Thymus (tissue), 11 donors: ENCODE results near the gene FAM13A. TPM values are rescaled to one million over a fixed set of nuclear protein-coding genes. Genes with fewer than 3 reads are reported as not detected.

Source experiments
- DNase-seq, 9 donors: peaks; one replicate each; pipeline ENCODE4 v3.0.0-alpha.2; 2013; ENCODE audit warnings: low spot score in 9 of 9, low read depth in 6 of 9, missing footprints in 1 of 9
- H3K27ac ChIP-seq, 2 donors: one replicate each; pipeline ENCODE4 v1.5.1; 2013; ENCODE audit warnings: control low read depth in 1 of 2, low read depth in 1 of 2, low read length in 1 of 2, mild to moderate bottlenecking in 1 of 2, moderate library complexity in 1 of 2
- H3K27me3 ChIP-seq, 2 donors: one replicate each; pipeline ENCODE4 v1.5.1; 2013; ENCODE audit warnings: low read length in 1 of 2; ENCODE audit not compliant: control insufficient read depth in 2 of 2, insufficient read depth in 1 of 2
- H3K36me3 ChIP-seq, 2 donors: one replicate each; pipeline ENCODE4 v1.5.1; 2013; ENCODE audit warnings: low read length in 1 of 2, mild to moderate bottlenecking in 1 of 2, moderate library complexity in 1 of 2; ENCODE audit not compliant: control insufficient read depth in 2 of 2, insufficient read depth in 2 of 2
- H3K4me1 ChIP-seq, 2 donors: one replicate each; pipeline ENCODE4 v1.5.1; 2013; ENCODE audit warnings: low read length in 2 of 2; ENCODE audit not compliant: control insufficient read depth in 2 of 2, insufficient read depth in 2 of 2
- H3K4me3 ChIP-seq, 2 donors: one replicate each; pipeline ENCODE4 v1.5.1; 2013; ENCODE audit warnings: low read length in 2 of 2, control low read depth in 1 of 2, mild to moderate bottlenecking in 1 of 2
- H3K9me3 ChIP-seq, 2 donors: one replicate each; pipeline ENCODE4 v1.5.1; 2013; ENCODE audit warnings: low read length in 1 of 2, mild to moderate bottlenecking in 1 of 2; ENCODE audit not compliant: control insufficient read depth in 2 of 2, insufficient read depth in 1 of 2
- WGBS: extraction: QIAGEN DNeasy Blood & Tissue Kit; methylation state at CpG from one replicate; pipeline ENCODE4 v1.1.7; 2013; 5-methylcytosine and 5-hydroxymethylcytosine counted together
- polyA plus RNA-seq: library from polyadenylated mRNA; stranded (reverse); fragments of 200-250 nt; gene quantifications from one replicate; pipeline ENCODE4 v1.2.3, GENCODE V29; 2013
- total RNA-seq: library from RNA; stranded (reverse); fragments of 120-200 nt; gene quantifications from one replicate; pipeline ENCODE4 v1.2.4, GENCODE V29; 2013
- donor health status: healthy.

FAM13A gene
- total and polyA plus RNA-seq, 2 donors, result 9.0 to 9.3 TPM

- WGBS, result 99% methylated on average over 2 of the region's 2 CpGs
Measured at GRCh38 chr4:89049853-89050252, 7.1 kb downstream of the FAM13A start.

GRCh38 chr4:89048906-89049601, 7.9 kb downstream of the FAM13A start:
- 97% methylated on average over 4 of the region's 4 CpGs for WGBS

More at GRCh38 chr4:89049853-89050252, 7.1 kb downstream of the FAM13A start:
- Histone ChIP-seq H3K27me3 (no peaks in the 10 kb centered on the region), H3K4me1 (no peaks in the 10 kb centered on the region), H3K9me3 (no peaks in the 10 kb centered on the region), H3K27ac (no peak overlapping the region), H3K36me3 (no peaks in the 10 kb centered on the region), H3K4me3 (no peak overlapping the region)
- no peak for DNase-seq

DNA sequence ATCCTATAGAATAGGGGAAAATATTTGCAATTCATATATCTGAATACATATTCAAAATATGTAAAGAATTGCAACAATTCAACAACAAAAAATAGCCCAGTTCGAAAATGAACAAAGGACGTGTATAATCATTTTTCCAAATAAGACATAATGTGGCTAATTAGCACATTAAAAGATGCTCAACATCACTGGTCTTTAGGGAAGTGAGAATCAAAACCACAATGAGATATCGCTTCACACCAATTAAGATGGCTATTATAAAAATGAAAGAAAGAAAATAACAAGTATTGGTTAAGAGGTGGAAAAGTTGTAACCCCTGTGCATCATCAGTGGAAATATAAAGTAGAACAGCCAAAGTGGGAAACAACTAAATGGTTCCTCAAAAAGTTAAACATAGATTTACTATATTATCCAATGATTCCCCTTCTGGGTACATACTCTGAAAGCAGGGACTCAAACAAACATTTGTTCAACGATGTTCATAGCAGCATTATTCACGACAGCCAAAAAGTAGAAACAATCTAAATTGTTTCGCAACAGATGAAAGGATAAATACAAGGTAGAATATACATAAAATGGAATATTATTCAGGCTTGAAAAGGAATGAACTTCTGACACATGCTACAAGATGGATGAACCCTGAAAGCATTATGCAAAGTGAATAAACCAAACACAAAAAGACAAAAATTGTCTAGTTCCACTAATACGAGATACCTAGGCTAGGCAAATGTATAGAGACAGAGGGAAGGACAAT, 12.7 kb downstream of the FAM13A start:
- no peaks in the 10 kb centered on the region for H3K36me3 ChIP-seq
- no peak for DNase-seq
- no peaks in the 10 kb centered on the region for H3K27me3 ChIP-seq
- no peaks in the 10 kb centered on the region for H3K4me1 ChIP-seq
- H3K9me3 ChIP-seq, result no peaks in the 10 kb centered on the region
- no peak overlapping the region for H3K27ac ChIP-seq
- 98% methylated on average over 7 of the region's 7 CpGs for WGBS
- H3K4me3 ChIP-seq, result no peak overlapping the region

More at GRCh38 chr4:89048906-89049601, 7.9 kb downstream of the FAM13A start:
- DNase-seq, result no peak
- Histone ChIP-seq H3K4me3 (no peak overlapping the region), H3K27me3 (no peaks in the 10 kb centered on the region), H3K27ac (no peak overlapping the region), H3K36me3 (no peaks in the 10 kb centered on the region), H3K4me1 (no peaks in the 10 kb centered on the region), H3K9me3 (no peaks in the 10 kb centered on the region)

DNA sequence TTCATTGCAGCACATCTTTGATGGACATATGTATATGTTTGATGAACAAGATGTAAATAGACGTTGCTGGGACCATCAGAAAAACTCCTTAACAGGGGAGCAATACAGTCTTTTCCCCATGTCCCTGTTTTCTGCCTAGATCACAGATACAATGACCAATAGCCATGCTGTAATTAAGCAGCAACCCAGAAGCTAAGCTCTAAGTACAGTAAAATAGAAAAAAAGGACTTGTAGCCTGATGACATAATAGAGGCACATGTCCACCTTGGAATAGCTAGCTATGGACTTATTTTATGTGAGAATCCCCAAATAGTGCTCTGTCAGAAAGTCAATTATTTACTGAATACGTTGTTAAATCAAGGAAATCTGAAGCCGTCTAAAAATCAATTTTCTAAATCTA, 14.9 kb downstream of the FAM13A start:
- whole genome bisulfite sequencing, result 95% methylated on average over 3 of the region's 3 CpGs
- Histone ChIP-seq H3K4me1 (no peaks in the 10 kb centered on the region), H3K4me3 (no peak overlapping the region), H3K36me3 (no peaks in the 10 kb centered on the region), H3K27ac (no peak overlapping the region), H3K27me3 (no peaks in the 10 kb centered on the region), H3K9me3 (peaks cover 0 to 1% of the 10 kb centered on the region in 2 donors)
- no peak for DNase-seq

- Histone ChIP-seq H3K27ac (no peak overlapping the region), H3K27me3 (no peaks in the 10 kb centered on the region)
Measured at GRCh38 chr4:89039730-89040338, 17.2 kb downstream of the FAM13A start.

DNA sequence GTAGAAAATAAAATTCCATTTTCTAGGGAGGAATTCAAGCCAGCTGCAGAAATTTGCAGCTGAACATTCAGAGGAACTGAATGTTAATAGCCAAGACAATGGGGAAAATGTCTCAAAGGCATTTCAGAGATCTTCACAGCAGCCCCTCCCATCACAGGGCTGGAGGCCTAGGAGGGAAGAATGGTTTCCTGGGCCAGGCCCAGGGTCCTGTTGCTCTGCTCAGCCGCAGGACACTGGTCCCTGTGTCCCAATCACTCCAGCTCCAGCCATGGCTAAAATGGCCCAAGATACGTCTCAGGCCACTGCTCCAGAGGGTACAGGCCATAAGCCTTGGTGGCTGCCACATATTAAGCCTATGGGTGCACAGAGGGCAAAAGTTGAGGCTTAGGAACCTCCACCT, 20.4 kb downstream of the FAM13A start:
- WGBS, result 94% methylated on average over 2 of the region's 2 CpGs
- no peaks in the 10 kb centered on the region for H3K36me3 ChIP-seq
- H3K9me3 ChIP-seq, result peaks cover 0 to 8% of the 10 kb centered on the region in 2 donors
- DNase-seq, result no peak
- H3K4me3 ChIP-seq, result no peak overlapping the region
- H3K27me3 ChIP-seq, result no peaks in the 10 kb centered on the region
- no peaks in the 10 kb centered on the region for H3K4me1 ChIP-seq
- no peak overlapping the region for H3K27ac ChIP-seq

More at GRCh38 chr4:89039730-89040338, 17.2 kb downstream of the FAM13A start:
- H3K9me3 ChIP-seq, result peaks cover 0 to 8% of the 10 kb centered on the region in 2 donors
- DNase-seq, result no peak
- 72% methylated on average over 4 of the region's 4 CpGs for WGBS
- H3K4me1 ChIP-seq, result no peaks in the 10 kb centered on the region
- H3K36me3 ChIP-seq, result no peaks in the 10 kb centered on the region
- no peak overlapping the region for H3K4me3 ChIP-seq

- H3K9me3 ChIP-seq, result no peaks in the 10 kb centered on the region
- no peaks in the 10 kb centered on the region for H3K4me1 ChIP-seq
- no peaks in the 10 kb centered on the region for H3K27me3 ChIP-seq
- DNase-seq, result no peak
- no peaks in the 10 kb centered on the region for H3K36me3 ChIP-seq
- H3K27ac ChIP-seq, result no peak overlapping the region
- no peak overlapping the region for H3K4me3 ChIP-seq
Measured at GRCh38 chr4:89031272-89031671, 25.7 kb downstream of the FAM13A start.

DNA sequence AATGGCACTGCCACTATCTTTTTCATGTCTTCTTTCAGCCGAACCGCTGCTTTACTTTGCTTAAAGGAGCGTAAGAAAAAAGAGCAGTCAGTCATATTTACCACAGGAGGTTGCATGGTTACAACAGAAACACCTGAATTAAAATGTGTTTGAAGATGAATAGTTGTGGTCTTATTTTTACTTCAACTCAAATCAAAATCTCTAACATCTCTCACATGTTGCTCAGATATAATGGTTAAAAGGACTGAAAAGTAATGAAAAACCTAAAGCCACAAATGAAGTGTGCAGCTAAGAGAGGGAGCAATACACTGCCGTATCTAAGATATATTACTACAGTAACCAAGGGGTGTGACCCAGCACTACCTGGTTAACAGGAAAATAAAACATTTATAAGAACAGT, 27.4 kb downstream of the FAM13A start:
- Histone ChIP-seq H3K9me3 (no peaks in the 10 kb centered on the region), H3K27me3 (no peaks in the 10 kb centered on the region), H3K4me3 (no peak overlapping the region), H3K27ac (no peak overlapping the region), H3K4me1 (no peaks in the 10 kb centered on the region), H3K36me3 (no peaks in the 10 kb centered on the region)
- peak in 2 of 9 donors; percentile 8 to 53 for DNase-seq
- WGBS, result 19% methylated on average over 4 of the region's 4 CpGs

DNA sequence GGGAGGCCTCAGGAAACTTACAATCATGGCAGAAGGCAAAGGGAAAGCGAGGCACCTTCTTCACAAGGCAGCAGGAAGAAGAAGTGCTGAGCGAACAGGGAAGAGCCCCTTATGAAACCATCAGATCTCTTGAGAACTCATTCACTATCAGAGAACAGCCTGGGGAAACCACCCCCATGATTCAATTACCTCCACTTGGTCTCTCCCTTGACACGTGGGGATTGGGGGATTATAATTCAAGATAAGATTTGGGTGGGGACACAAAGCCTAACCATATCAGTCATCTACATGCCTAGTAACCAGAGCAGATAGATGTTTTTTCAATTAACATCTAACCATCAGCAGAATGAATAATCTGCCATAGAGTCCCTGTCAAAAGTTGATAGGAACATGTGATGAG, 30.4 kb downstream of the FAM13A start:
- no peaks in the 10 kb centered on the region for H3K36me3 ChIP-seq
- no peaks in the 10 kb centered on the region for H3K27me3 ChIP-seq
- H3K27ac ChIP-seq, result no peak overlapping the region
- no peak for DNase-seq
- 96% methylated on average over 3 of the region's 3 CpGs for WGBS
- no peak overlapping the region for H3K4me3 ChIP-seq
- no peaks in the 10 kb centered on the region for H3K9me3 ChIP-seq
- H3K4me1 ChIP-seq, result no peaks in the 10 kb centered on the region
